COR-L47 (cell line): ENCODE results near the gene GLI3.
"Not testable (repeated sequence)": the region's sequence is repeated elsewhere in the genome, so short reads cannot be mapped to it uniquely, and the experiment has no call there.

Source experiments
- DNase-seq: peaks from one replicate; lab custom pipeline; 2025; lab: John Stamatoyannopoulos, UW

Gene GLI3

DNA sequence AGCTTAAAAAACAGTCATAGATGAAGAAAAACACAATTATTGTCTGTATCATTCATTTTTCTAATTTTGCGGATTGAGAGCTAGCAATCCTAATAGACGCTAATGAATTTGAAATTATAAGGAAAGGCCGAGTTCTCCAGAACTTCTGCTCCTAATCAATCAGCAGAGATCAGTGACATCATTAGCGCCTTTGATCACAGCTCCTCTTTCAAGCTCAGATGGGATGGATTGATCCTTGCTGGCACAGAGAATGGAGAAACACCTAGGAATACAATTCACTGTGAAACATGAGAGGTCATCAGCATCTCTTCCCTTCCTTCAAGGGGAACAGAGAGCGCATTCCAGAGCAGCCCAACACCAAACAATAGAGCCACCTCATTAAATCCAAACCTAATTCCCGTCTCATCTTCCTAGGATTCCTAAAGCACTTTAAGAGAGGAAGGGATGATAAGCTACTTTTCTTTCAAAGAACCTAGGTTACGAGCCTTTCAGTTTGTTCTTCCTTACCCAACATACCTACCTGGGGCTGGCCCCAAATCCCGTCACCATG lies 24.4 kb downstream of the GLI3 start:
- DNase-seq = no peak

DNA sequence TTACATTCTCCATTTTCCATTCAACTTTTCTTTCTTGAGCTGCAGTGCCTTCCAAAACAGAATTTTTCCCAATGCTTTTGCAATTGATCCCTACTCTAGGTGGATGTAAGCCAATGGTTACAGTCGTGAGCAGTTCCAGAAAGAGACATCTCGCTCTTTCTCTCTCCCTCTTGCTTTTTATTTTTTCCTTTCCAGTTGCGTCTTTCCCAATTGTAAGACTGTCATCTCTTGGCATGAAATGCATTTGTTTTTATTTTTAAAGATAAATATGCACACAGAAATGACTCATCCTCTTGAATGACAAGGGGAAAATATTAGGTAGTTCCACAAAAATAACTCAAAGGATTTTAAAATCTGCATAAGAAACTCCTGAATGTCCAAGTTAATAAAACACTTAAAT lies 25.1 kb downstream of the GLI3 start:
- DNase-seq = no peak

DNA sequence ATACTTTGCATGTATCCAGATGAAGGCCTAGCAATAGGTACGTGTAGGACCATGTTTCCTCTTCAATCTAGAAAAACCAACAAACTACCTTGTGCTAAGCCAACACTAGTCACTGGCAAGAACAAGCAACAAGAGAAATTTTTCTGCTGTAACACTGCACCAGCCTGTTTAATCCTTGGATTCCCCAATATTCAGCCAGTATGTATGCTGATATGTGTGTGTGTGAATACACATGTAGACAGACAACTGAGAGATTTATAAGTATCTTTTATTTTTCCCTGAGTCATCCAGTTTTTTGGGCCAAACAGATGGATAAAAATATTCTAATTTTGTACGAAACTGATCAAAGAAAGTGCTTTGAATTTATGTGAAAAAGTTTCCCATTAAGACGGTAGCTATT lies 26.2 kb downstream of the GLI3 start:
- no peak for DNase-seq

DNA sequence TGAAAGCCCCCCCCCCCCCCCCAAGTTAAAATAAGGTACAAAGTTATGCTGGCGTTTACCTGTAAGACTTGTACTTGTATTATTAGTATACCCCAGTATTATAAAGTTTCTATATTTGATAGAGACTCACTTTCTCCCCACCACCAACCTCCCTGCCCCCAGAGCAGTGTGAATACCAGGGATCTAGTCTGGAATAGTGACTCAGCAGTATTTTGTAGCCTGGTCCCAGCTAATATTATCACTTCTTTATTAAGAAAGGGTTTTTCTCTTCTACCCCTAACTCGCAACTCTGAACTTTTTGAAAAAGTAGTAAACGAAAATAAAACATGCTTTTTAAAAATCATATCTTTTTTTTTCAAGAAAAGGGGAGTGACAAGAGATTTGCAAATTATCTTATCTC lies 26.7 kb downstream of the GLI3 start:
- DNase-seq = no peak

DNA sequence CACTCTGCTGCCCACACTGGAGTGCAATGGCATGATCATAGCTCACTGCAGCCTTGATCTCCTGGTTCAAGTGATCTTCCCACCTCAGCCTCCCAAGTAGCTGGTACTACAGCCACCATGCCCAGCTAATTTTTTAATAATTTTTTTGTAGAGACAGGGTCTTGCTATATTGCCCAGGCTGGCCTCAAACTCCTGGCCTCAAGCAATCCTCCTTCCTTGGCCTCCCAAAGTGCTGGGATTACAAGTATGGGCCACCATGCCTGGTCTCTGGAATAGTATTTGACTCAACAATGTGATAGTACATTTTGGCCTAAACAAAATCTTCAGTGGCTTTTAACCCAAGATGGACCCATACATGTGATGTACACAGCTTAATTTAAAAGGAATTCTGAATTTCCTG lies 27.9 kb downstream of the GLI3 start:
- not testable (repeated sequence) for DNase-seq

DNA sequence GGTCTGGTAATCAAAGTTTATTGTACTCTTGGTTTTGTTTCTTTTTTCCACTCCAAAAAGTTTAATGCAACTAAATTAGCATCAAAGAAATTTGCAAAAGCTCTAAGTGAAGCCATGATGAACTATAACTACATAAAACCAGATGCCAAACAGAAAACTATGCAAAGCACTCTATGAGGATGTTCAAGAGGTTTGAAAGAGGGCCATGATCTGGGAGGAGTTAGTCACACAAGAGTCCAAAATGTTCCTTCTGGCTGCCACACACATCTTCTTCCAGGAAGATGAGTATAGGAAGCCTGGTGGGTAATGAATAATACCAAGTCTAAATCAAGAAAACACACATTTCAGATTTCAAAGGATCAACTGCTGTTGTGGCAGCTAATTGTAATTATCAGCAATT lies 28.4 kb downstream of the GLI3 start:
- no peak for DNase-seq

- DNase-seq = no peak
These were observed 29.6 kb downstream of the GLI3 start for GRCh38 chr7:42207420-42207819.

- DNase-seq = no peak
These were observed 33.7 kb downstream of the GLI3 start for GRCh38 chr7:42203336-42203735.

DNA sequence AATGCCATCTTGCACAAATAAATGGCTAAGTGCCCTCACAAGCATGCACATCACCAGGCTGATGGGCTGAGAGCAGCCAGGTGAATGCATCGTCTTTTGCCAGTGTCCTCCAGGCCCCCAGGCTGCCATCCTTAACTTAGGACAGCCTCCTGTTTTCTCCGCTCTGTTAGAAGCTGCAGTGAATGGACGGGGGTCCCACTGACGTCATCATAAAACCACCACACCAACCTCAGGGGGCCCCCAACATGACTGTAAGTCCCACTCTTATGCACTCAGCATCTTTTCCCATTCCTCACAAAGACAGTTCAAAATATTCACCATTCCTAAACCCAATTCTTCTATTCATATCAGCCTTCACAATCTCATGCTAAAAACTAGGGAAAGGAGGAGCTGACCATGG lies 34.4 kb downstream of the GLI3 start:
- DNase-seq = no peak

DNA sequence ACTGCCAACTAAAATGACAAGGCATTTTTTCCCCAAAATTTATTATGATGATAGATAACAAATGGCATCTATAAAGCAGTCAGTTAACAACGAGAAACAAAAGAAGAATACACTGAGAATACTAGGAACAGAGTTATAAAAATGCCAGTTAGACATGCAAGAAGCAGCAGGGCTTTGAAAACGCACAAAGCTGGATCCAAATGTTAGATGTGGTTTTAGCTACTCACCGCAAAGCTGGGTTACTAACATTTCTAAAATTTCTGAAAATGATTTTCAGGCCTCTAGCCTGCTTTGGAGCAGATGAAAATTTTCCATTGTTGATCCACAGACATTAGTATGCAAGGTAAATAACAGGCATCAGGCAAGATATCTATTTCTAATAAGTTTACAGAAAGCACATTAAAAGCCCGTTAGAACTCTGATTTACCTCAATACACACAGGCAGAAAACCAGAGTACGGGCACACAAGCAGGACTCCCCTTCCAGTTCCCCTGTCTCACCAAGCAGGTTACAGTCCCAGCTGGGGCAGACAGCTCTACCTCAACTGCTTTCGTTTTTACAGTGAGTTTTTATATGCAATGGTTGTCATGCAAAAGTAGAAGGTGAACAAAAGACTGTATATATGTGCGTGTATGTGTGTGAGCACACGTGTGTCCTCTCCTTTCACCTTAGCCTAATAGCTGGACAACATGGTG lies 37.9 kb downstream of the GLI3 start:
- DNase-seq = no peak

DNA sequence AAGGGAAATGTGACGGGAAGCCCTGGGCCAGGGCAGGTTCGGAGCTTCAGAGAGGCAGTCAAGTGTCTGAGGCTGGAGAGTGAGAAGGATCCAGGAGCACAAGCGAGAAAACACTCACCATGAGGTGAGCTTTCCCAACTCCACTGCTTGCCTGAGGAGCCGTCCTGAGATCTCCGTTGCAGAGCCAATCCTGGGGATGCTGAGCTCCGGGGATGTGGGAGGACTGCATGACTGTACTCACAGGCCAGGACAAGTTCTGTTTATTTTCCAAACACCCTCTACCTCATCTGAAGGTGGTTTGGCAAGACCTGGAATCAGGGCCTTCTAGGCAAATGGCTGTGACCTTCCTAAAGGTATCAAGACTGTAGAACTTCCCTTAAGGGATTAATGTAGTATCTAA lies 38.7 kb downstream of the GLI3 start:
- no peak for DNase-seq

- DNase-seq = no peak
These were observed 39.6 kb downstream of the GLI3 start for GRCh38 chr7:42197451-42197850.

DNA sequence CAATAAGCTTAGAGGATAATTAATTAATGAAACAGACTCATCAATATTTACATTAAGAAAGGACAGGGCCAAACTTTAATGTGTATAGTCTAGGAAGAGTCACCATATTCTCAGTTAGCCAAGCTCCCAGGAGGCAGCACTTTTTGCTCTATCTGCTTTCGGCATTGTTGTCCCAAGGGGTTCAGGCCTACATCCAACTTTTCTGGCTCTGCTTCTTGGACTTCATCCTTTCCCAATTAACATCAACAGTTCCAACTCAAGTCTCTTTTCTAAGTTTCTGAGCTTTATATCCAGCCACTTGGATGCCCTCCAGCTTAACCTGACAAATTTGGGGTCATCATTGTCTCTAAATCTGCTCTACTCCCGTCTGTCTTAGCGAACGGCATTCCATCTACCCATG lies 42.8 kb downstream of the GLI3 start:
- no peak for DNase-seq

GRCh38 chr7:42193471-42194129 lies 43.4 kb downstream of the GLI3 start:
- no peak for DNase-seq

DNA sequence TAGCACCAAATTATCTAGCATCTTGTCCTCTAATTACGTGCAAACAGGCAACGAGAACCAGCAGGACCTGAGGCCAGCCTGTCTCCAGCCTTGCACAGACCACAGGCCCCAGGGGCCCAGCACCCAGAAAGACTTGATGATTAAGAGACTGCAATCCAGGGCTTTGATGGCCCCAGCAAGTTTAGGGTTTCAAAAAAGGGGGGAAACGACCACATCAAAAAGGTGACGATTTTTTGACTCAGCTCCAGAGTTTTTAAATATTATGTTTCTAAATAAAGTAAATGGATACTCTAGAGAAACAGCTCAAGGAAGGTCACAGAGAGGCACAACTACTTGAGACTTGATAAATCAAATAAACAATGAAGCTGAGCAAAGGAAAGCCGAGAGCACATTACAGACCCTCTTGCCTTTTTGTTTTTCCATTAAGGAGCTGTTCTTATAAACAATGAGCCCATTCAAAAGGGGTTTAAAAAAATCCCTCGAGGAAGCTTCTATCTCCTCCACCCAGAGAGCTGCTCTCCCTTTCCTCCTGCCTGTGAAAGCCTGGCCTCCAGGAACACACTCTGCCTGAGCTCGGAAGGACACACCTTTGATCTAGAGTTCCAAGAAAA lies 44.1 kb downstream of the GLI3 start:
- no peak for DNase-seq

DNA sequence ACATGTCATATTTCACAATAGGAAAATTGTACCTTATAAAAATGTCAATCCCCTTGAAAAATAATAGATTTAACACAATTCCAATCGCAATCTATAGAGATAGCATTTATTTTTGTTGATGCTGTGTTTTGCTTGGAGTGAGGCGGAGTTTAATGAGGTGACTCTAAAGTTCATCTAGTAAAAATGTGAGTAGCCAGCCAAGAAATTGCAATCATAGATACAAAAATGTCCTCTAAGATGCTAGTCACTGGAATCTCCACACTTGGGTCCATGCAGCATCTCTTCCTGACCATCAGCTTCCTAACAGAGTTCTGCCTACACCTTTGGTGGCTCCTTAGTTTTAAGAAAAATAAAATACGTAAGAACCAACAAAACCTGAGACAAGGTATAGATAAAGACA lies 44.9 kb downstream of the GLI3 start:
- no peak for DNase-seq

DNA sequence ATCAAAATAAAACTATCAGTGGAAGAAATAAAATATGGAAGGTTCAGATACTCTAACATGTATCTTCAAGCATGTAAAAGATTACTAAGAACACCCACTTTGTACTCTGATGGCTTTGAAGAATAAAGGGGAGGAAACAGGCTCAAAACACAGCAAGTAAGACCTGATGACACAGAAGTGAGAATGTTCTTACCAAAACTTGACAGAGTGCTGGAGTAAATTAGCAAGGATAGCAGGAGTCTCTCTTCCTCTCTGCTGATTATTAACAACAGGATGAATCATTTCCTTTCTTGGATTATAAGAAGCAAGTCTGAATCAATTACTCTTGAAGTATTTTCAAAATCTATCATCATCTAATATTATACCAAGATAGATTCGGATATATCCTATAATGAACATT lies 47.5 kb downstream of the GLI3 start:
- no peak for DNase-seq

GRCh38 chr7:42186151-42186550 lies 50.9 kb downstream of the GLI3 start:
- no peak for DNase-seq

DNA sequence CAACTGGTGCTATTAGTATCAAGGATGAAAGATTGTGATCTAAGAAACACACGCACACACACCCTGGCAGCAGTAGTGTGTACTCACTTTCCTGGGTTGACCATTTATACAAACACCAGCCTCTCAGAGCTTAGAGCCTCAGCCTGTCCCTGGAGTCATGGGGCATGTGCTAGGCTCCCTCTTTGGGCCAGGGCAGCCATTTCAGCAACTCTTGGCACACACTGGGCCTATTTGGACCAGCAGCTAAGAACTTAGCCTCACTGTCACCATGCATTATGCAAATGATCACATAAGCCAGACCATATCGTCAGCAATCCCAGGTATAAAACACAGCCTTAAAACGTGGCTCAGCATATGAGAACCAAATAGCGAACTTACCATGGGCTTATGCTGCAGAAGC lies 51.3 kb downstream of the GLI3 start:
- no peak for DNase-seq

GRCh38 chr7:42183547-42183946 lies 53.5 kb downstream of the GLI3 start:
- DNase-seq = no peak

DNA sequence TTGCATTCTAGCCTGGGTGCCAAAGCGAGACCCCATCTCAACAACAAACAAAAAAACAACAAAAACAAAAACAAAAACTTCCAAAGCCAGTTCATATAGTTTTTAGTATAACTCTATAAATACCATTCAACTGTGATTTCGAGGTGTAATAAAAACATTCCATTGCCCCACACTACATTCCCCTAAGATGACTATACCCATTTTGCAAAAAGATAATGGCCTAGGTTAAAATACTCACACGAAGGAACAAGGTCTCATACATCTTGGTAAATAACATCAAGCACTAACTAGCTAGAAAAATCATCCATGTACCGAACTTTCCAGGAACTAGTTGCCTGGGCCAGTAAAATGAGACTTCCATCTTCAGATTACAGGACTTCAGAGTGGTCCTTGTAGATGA lies 55.4 kb downstream of the GLI3 start:
- DNase-seq = no peak

GRCh38 chr7:42180806-42181205 lies 56.2 kb downstream of the GLI3 start:
- no peak for DNase-seq

DNA sequence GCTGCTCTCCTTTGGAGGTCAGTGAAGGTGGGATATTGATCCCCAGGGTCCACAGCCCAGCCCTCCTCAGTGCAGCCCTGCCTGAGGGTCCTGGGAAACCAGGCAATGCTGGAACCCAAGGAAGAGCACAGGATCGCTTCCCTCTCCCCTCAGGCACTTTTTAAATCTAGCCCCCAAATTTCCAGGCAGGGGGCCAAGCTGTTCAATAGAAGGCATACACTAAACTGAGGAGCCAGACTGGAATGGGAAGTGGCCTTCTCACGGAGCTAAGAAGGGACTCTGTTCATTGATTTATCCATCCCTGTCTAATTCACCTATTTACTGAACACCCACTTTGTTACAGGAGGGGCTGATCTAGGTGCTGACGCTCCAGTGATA lies 60.3 kb downstream of the GLI3 start:
- no peak for DNase-seq
